HepG2 (cell line): ENCODE results near the gene C16orf89. TPM values are rescaled to one million over a fixed set of nuclear protein-coding genes. Genes with fewer than 3 reads are reported as not detected.

Experiments
- ARHGAP35 ChIP-seq: sonication (generic); formaldehyde crosslinking; IDR thresholded peaks from 2 replicates; pipeline ENCODE4 v1.9.0; 2022; ENCODE audit warnings: mild to moderate bottlenecking, inconsistent platforms, moderate library complexity, missing genetic modification reagents, borderline replicate concordance
- BRF2 ChIP-seq: sonication (generic); formaldehyde crosslinking; IDR thresholded peaks from 2 replicates; pipeline ENCODE4 v1.8.1; 2022; ENCODE audit warnings: mild to moderate bottlenecking, missing genetic modification reagents
- CREM ChIP-seq, 2 experiments: sonication (generic) in 1 of 2; formaldehyde crosslinking in 1 of 2; IDR thresholded peaks; 2 replicates each; pipeline versions ENCODE4 v1.4.0 to v1.6.1; 2016 to 2020; ENCODE audit warnings: antibody characterized with exemption in 1 of 2, mild to moderate bottlenecking in 1 of 2, missing genetic modification reagents in 1 of 2
- FOXK1 ChIP-seq: sonication (generic); formaldehyde crosslinking; IDR thresholded peaks from 2 replicates; pipeline ENCODE4 v1.4.0; 2020; ENCODE audit warnings: low read depth, missing genetic modification reagents, borderline replicate concordance
- FOXP1 ChIP-seq, 2 experiments: fragments of 450-650 bp in 1 of 2; IDR thresholded peaks; 2 replicates each; pipeline ENCODE4 v1.6.1; 2017 to 2018; ENCODE audit warnings: antibody characterized with exemption in 1 of 2
- GPN1 ChIP-seq: sonication (generic); formaldehyde crosslinking; IDR thresholded peaks from 2 replicates; pipeline ENCODE4 v1.5.1; 2020; ENCODE audit warnings: missing genetic modification reagents, borderline replicate concordance
- GTF2F1 ChIP-seq: fragments of 150-350 bp; IDR thresholded peaks from 2 replicates; pipeline ENCODE4 v1.6.1; 2014; ENCODE audit warnings: low read length
- HIVEP1 ChIP-seq: sonication (generic); formaldehyde crosslinking; IDR thresholded peaks from 2 replicates; pipeline ENCODE4 v1.4.0; 2020; ENCODE audit warnings: mild to moderate bottlenecking, missing genetic modification reagents
- MATR3 ChIP-seq: sonication (generic); formaldehyde crosslinking; IDR thresholded peaks from 2 replicates; pipeline ENCODE4 v1.4.0; 2020; ENCODE audit warnings: missing genetic modification reagents
- MLLT10 ChIP-seq: sonication (generic); formaldehyde crosslinking; IDR thresholded peaks from 2 replicates; pipeline ENCODE4 v1.4.0; 2020; ENCODE audit warnings: missing genetic modification reagents
- MLX ChIP-seq: IDR thresholded peaks from 2 replicates; pipeline ENCODE4 v1.6.1; 2016
- MXI1 ChIP-seq: IDR thresholded peaks from 3 replicates; pipeline ENCODE4 v1.6.1; 2012; ENCODE audit warnings: low read depth, low read length, inconsistent platforms, borderline replicate concordance
- NFE2 ChIP-seq: sonication (generic); formaldehyde crosslinking; IDR thresholded peaks from 2 replicates; pipeline ENCODE4 v1.4.0; 2020; ENCODE audit warnings: missing genetic modification reagents
- NR2F2 ChIP-seq: IDR thresholded peaks from 2 replicates; pipeline ENCODE4 v1.6.1; 2012; ENCODE audit warnings: low read depth, inconsistent platforms, borderline replicate concordance
- PHF8 ChIP-seq: sonication (generic); formaldehyde crosslinking; IDR thresholded peaks from 2 replicates; pipeline ENCODE4 v1.5.0; 2020; ENCODE audit warnings: missing genetic modification reagents
- PPARG ChIP-seq: conservative IDR thresholded peaks from 2 replicates; pipeline ENCODE4 v1.6.1; 2016; ENCODE audit warnings: missing biosample characterization, missing genetic modification reagents
- RBAK ChIP-seq: sonication (generic); formaldehyde crosslinking; IDR thresholded peaks from 2 replicates; pipeline ENCODE4 v1.5.1; 2020; ENCODE audit warnings: mild to moderate bottlenecking, missing genetic modification reagents
- RBFOX2 ChIP-seq: fragments of 200-400 bp; formaldehyde crosslinking; IDR thresholded peaks from 2 replicates; pipeline ENCODE4 v1.6.1; 2017; ENCODE audit warnings: low read depth, mild to moderate bottlenecking, low read length
- SMAD1 ChIP-seq: sonication (generic); formaldehyde crosslinking; IDR thresholded peaks from 2 replicates; pipeline ENCODE4 v1.4.0; 2020; ENCODE audit warnings: missing genetic modification reagents, low read depth, mild to moderate bottlenecking, borderline replicate concordance
- SOX6 ChIP-seq, 2 experiments: fragments of 450-650 bp in 1 of 2; sonication (generic) in 1 of 2; formaldehyde crosslinking in 1 of 2; IDR thresholded peaks; 2 replicates each; pipeline versions ENCODE4 v1.4.0 to v1.6.1; 2017 to 2020; ENCODE audit warnings: antibody characterized with exemption in 1 of 2, mild to moderate bottlenecking in 1 of 2, missing genetic modification reagents in 1 of 2
- SRY ChIP-seq: sonication (generic); formaldehyde crosslinking; IDR thresholded peaks from 2 replicates; pipeline ENCODE4 v1.8.0; 2022; ENCODE audit warnings: mild to moderate bottlenecking, missing genetic modification reagents
- TBX2 ChIP-seq: sonication (generic); formaldehyde crosslinking; IDR thresholded peaks from 2 replicates; pipeline ENCODE4 v1.5.0; 2020; ENCODE audit warnings: missing genetic modification reagents, mild to moderate bottlenecking, borderline replicate concordance
- TEAD3 ChIP-seq: optimal IDR thresholded peaks from 2 replicates; pipeline ENCODE3; 2016; ENCODE audit warnings: borderline replicate concordance
- WIZ ChIP-seq: sonication (generic); formaldehyde crosslinking; IDR thresholded peaks from 2 replicates; pipeline ENCODE4 v1.5.1; 2020; ENCODE audit warnings: mild to moderate bottlenecking, missing genetic modification reagents
- ZFP37 ChIP-seq: sonication (generic); formaldehyde crosslinking; IDR thresholded peaks from 2 replicates; pipeline ENCODE4 v1.4.0; 2020; ENCODE audit warnings: missing genetic modification reagents, borderline replicate concordance
- ZFP90 ChIP-seq: sonication (generic); formaldehyde crosslinking; IDR thresholded peaks from 2 replicates; pipeline ENCODE4 v1.8.0; 2022; ENCODE audit warnings: missing genetic modification reagents, mild to moderate bottlenecking, inconsistent platforms, borderline replicate concordance
- ZFY ChIP-seq: sonication (generic); formaldehyde crosslinking; IDR thresholded peaks from 2 replicates; pipeline ENCODE4 v1.4.0; 2020; ENCODE audit warnings: missing genetic modification reagents
- ZNF33A ChIP-seq: sonication (generic); formaldehyde crosslinking; IDR thresholded peaks from 2 replicates; pipeline ENCODE4 v1.5.1; 2020; ENCODE audit warnings: missing genetic modification reagents, mild to moderate bottlenecking, moderate library complexity, borderline replicate concordance
- ZNF567 ChIP-seq: sonication (generic); formaldehyde crosslinking; IDR thresholded peaks from 2 replicates; pipeline ENCODE4 v1.8.1; 2023; ENCODE audit warnings: mild to moderate bottlenecking, missing genetic modification reagents, borderline replicate concordance
- ZNF709 ChIP-seq: sonication (generic); formaldehyde crosslinking; IDR thresholded peaks from 2 replicates; pipeline ENCODE4 v1.5.0; 2020; ENCODE audit warnings: mild to moderate bottlenecking, missing genetic modification reagents
- ZSCAN12 ChIP-seq: sonication (generic); formaldehyde crosslinking; IDR thresholded peaks from 2 replicates; pipeline ENCODE4 v1.9.0; 2021; ENCODE audit warnings: mild to moderate bottlenecking, missing genetic modification reagents
- polyA plus RNA-seq, 8 experiments: library from polyadenylated mRNA; depleted of rRNA in 3 of 8; stranded (reverse) in 7 of 8; unstranded in 1 of 8; fragments of >200 nt; fragmentation: Illumina TruSeq in 4 of 8; extraction: Trizol in 4 of 8; gene quantifications; 2 replicates each; pipeline versions ENCODE4 v1.2.1 to v1.2.3, GENCODE V29; 2011 to 2016; ENCODE audit warnings: low read depth in 4 of 8, missing spikeins in 1 of 8, mixed read lengths in 1 of 8; ENCODE audit not compliant: insufficient read depth in 1 of 8
- total RNA-seq, 5 experiments: library from RNA; depleted of rRNA; stranded (reverse); fragments of >200 nt; fragmentation: Illumina TruSeq; extraction: Trizol; gene quantifications; 2 replicates each; pipeline ENCODE4 v1.2.3, GENCODE V29; 2016; ENCODE audit warnings: low read depth in 1 of 5

Gene C16orf89
- total and polyA plus RNA-seq, 2 of the 13 experiments (the other 11 are each of a cell fraction or from before 2014, with no cell fraction given) = 1.9 to 3.4 TPM

GRCh38 chr16:5071681-5072333 lies 6.1 kb upstream of the C16orf89 start, which contains the start of gene ALG1 (continued):
- TF ChIP-seq MLX (CRISPR knock-in tag) (peak; percentile 96), TEAD3 (CRISPR knock-in tag) (peak; percentile 84), ZFP37 (CRISPR knock-in tag) (no peak), FOXK1 (CRISPR knock-in tag) (peak; percentile 86; the same call in 1 of the 2 replicates), MATR3 (CRISPR knock-in tag) (peak; percentile 22; the same call in 1 of the 2 replicates), HIVEP1 (CRISPR knock-in tag) (peak; percentile 91), GTF2F1 (peak; percentile 94), TBX2 (CRISPR knock-in tag) (peak; percentile 94), SRY (CRISPR knock-in tag) (peak; percentile 96), NR2F2 (no peak), ZNF33A (CRISPR knock-in tag) (no peak), FOXP1 (IDR thresholded peaks at IDR 0.05) (no peak), FOXP1 (CRISPR knock-in tag; IDR thresholded peaks at IDR 0.05) (0 out of 2 replicates have a peak, but pooled peaks have one; percentile 9), PPARG (CRISPR knock-in tag) (peak; percentile 75; the same call in 1 of the 2 replicates), ZSCAN12 (CRISPR knock-in tag) (peak; percentile 74; the same call in 1 of the 2 replicates), MLLT10 (CRISPR knock-in tag) (no peak), ZNF709 (CRISPR knock-in tag) (peak; percentile 98), SMAD1 (CRISPR knock-in tag) (peak; percentile 48; the same call in 1 of the 2 replicates), ZFP90 (CRISPR knock-in tag) (peak; percentile 89), CREM (IDR thresholded peaks at IDR 0.05) (no peak), CREM (CRISPR knock-in tag; IDR thresholded peaks at IDR 0.05) (0 out of 2 replicates have a peak, but pooled peaks have one; percentile 20), MXI1 (peak; percentile 81; the same call in 2 of the 3 replicates), ZNF567 (peak; percentile 74; the same call in 1 of the 2 replicates), BRF2 (CRISPR knock-in tag) (peak; percentile 83; the same call in 1 of the 2 replicates), SOX6 (IDR thresholded peaks at IDR 0.05) (no peak), SOX6 (CRISPR knock-in tag; IDR thresholded peaks at IDR 0.05) (peak; percentile 81), ARHGAP35 (CRISPR knock-in tag) (peak; percentile 90), WIZ (peak; percentile 96), RBFOX2 (peak; percentile 100), GPN1 (peak; percentile 97), ZFY (CRISPR knock-in tag) (peak; percentile 93), RBAK (no peak), NFE2 (CRISPR knock-in tag) (no peak), PHF8 (CRISPR knock-in tag) (peak; percentile 99)
